ENCODE measurements around the gene CDH23.

GRCh38 chr10:71827852-71828251 lies 431.1 kb downstream of the CDH23 start:
- TF ChIP-seq TAF1 (IDR thresholded peaks at IDR 0.05; ENCODE audit: borderline replicate concordance, insufficient read depth, low read length), result no peak
- TF ChIP-seq REST (IDR thresholded peaks at IDR 0.05; ENCODE audit: insufficient read depth in 1 of 2, low read depth in 2 of 2, low read length in 2 of 2), result no peak
